NCI-H69 (cell line): Measurements from ENCODE around the gene GTF2A1.

Experiments used
- DNase-seq: peaks from one replicate; lab custom pipeline; 2025; lab: John Stamatoyannopoulos, UW

GTF2A1 gene

DNA sequence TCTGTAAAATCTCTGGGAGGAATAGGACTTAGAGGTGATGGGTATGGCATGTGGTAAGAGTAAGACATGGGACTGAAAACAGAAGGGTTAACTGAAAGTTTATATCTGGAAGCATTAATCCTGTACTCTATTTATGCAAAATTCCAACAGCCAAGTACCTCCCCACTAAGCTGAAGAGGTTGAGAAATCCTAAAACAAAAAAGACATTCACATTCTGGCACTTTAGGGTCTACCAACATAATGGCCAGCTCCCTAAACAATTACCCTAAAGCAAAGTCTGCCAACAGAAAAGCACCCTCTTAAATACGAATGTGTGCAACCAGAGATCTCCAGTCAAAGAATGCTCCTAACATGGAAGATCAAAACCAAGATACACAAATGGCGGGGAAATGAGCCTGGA is 87.4 kb downstream of the GTF2A1 start:
- DNase-seq: no peak

DNA sequence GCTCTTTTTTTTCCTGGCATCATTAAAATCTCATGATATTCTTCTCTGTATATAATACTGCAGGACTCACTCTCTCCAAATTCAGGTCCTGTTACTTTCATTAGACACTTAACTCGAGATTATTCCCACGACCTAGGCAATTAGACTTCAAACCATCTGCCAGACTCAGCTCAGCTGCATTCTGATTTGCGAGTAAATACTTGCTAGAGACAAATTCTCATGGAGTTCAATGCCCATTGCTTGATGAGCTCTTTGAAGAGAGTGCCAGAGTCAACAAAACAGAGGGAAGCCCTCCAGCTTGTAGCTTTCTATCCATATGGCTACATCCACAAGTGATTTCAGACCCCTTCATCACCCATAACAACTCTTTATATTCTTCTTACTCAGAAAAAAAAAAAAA is 88.3 kb downstream of the GTF2A1 start:
- peak; percentile 96 for DNase-seq

DNA sequence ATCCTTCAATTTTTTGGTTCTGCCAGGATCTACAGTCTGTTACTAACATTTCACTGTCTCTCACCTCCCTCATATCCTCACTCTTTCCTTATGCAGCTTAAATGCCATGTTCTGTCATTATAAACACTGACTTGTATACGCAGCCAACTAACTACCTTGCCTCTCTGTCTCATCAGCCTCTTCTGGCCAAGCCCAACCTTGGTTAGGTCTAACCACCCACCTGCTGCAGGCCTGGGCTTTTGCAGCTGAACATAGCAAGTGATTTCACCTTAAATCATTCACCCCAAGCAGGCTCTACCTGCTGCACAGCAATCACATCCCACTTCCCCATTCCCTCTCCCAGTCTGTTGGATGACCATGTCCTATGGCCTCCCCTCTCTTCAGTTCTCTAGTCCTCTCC is 91.5 kb downstream of the GTF2A1 start:
- no peak for DNase-seq

DNA sequence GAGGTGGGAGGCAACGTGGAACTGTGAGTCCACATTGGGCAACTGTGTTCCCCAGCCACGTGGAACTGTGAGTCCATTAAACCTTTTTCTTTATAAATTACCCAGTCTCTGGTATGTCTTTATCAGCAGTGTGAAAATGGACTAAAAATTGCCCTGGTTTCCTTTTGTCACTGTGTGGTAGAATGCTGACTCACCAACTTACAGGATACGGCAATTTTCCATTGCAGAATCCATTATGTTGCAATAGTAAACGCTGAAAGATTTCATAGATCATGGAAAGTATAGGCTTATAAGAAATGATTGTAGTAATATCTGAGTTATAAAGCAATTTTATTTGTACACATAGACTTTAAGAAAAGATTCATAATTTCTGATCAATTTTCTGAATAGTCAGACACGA is 93.0 kb downstream of the GTF2A1 start:
- DNase-seq: no peak

DNA sequence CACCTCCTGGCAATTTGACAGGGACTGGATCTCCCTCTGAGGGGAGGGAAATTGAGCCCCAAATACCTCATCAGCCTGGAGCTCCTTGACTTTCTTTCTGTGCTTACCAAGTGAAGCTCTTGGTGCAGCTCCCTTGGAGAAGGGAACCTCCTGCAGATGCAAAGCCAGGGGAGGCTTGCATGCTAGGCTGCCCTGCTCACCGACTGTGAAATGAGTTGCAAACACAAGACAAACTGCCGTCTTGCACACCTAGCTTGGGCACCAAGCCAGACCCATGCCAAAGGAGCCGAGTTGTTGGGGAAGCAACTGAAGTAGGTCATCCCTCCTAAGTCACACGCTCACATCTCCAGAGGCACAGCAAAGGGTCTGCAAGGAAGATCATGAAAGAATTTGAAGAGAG is 95.2 kb downstream of the GTF2A1 start:
- no peak for DNase-seq
